ENCODE results near the gene GNG14. TPM values are rescaled to one million over a fixed set of nuclear protein-coding genes. Genes with fewer than 3 reads are reported as not detected.

Gene GNG14
- total and polyA plus RNA-seq, 2 of the 13 experiments (the other 11 are each of a cell fraction or from before 2014, with no cell fraction given), result not detected

GRCh38 chr19:12722566-12723380 lies 35.0 kb downstream of the GNG14 start (continued):
- TF ChIP-seq ARID4A (CRISPR knock-in tag; IDR thresholded peaks at IDR 0.05; ENCODE audit: borderline replicate concordance) (peak; percentile 67; the same call in 1 of the 2 replicates), ELF1 (CRISPR knock-in tag; IDR thresholded peaks at IDR 0.05) (peak; percentile 74), REST (IDR thresholded peaks at IDR 0.05; ENCODE audit: borderline replicate concordance in 1 of 2, low read depth in 1 of 2, low read length in 2 of 2) (peak in 1 of 2 experiments; percentile 39; a peak in 1 of 4 replicates), ZFP41 (CRISPR knock-in tag; IDR thresholded peaks at IDR 0.05; ENCODE audit: borderline replicate concordance) (no peak), ZBTB34 (CRISPR knock-in tag; IDR thresholded peaks at IDR 0.05) (no peak), ZMYM3 (CRISPR knock-in tag; IDR thresholded peaks at IDR 0.05) (no peak), MTF2 (CRISPR knock-in tag; IDR thresholded peaks at IDR 0.05; ENCODE audit: borderline replicate concordance) (no peak), PAWR (CRISPR knock-in tag; IDR thresholded peaks at IDR 0.05; ENCODE audit: borderline replicate concordance) (no peak), DBP (CRISPR knock-in tag; IDR thresholded peaks at IDR 0.05; ENCODE audit: not compliant biosample characterization) (no peak), HES4 (CRISPR knock-in tag; IDR thresholded peaks at IDR 0.05; ENCODE audit: borderline replicate concordance) (no peak), ZMYM4 (CRISPR knock-in tag; IDR thresholded peaks at IDR 0.05) (no peak), NFATC3 (CRISPR knock-in tag; IDR thresholded peaks at IDR 0.05) (no peak), NPAS2 (CRISPR knock-in tag; IDR thresholded peaks at IDR 0.05; ENCODE audit: borderline replicate concordance) (no peak), TEAD2 (CRISPR knock-in tag; IDR thresholded peaks at IDR 0.05) (no peak), ZZZ3 (CRISPR knock-in tag; IDR thresholded peaks at IDR 0.05; ENCODE audit: borderline replicate concordance) (peak; percentile 78; the same call in 1 of the 2 replicates), ZFYVE20 (CRISPR knock-in tag; IDR thresholded peaks at IDR 0.05; ENCODE audit: borderline replicate concordance, low read depth) (no peak), RXRB (CRISPR knock-in tag; IDR thresholded peaks at IDR 0.05; ENCODE audit: borderline replicate concordance) (peak; percentile 60), ASH2L (IDR thresholded peaks at IDR 0.05; ENCODE audit: insufficient read length, low read depth, low read length) (peak; percentile 57)
